ENCODE results near the gene C2CD4C. TPM values are rescaled to one million over a fixed set of nuclear protein-coding genes. Genes with fewer than 3 reads are reported as not detected.

C2CD4C gene
- polyA plus RNA-seq, 1 donor from 2014 or later = 21.4 TPM

- H3F3A ChIP-seq (ENCODE audit: insufficient read depth, low read length, poor library complexity, severe bottlenecking) = no peaks in the 10 kb centered on the region
- H3K36me3 ChIP-seq (ENCODE audit: insufficient read depth, low read length) = no peaks in the 10 kb centered on the region
- H3K9me3 ChIP-seq (ENCODE audit: low read length) = no peaks in the 10 kb centered on the region
- no peaks in the 10 kb centered on the region for H3K27me3 ChIP-seq (ENCODE audit: insufficient read depth, low read depth, low read length)
- no peak overlapping the region for H3K4me3 ChIP-seq (ENCODE audit: low read length)
- H3K9me2 ChIP-seq (ENCODE audit: insufficient read depth, low read length) = no peaks in the 10 kb centered on the region
- no peak overlapping the region for H2AFZ ChIP-seq (ENCODE audit: low read depth, low read length)
- no peak overlapping the region for H3K9ac ChIP-seq (ENCODE audit: low read length)
- H3K27ac ChIP-seq (ENCODE audit: low read length) = no peak overlapping the region
- H3K4me2 ChIP-seq (ENCODE audit: low read length) = no peak overlapping the region
- H3K79me2 ChIP-seq (replicated peaks; ENCODE audit: insufficient read depth, low read length) = no peaks in the 10 kb centered on the region
- no peak for TF ChIP-seq EZH2 (IDR thresholded peaks at IDR 0.05; ENCODE audit: borderline replicate concordance, insufficient read depth, low read length, poor library complexity, severe bottlenecking)
- TF ChIP-seq REST (IDR thresholded peaks at IDR 0.05; ENCODE audit: borderline replicate concordance) = no peak
- TF ChIP-seq CTCF (IDR thresholded peaks at IDR 0.05; ENCODE audit: poor library complexity, severe bottlenecking) = no peak
- no peak for TF ChIP-seq MXI1 (conservative IDR thresholded peaks at IDR 0.05; ENCODE audit: poor library complexity, severe bottlenecking)
- no peak for TF ChIP-seq SMC3 (conservative IDR thresholded peaks at IDR 0.05; ENCODE audit: poor library complexity)
- TF ChIP-seq EP300 (conservative IDR thresholded peaks at IDR 0.05; ENCODE audit: poor library complexity, severe bottlenecking) = no peak
- no peak for TF ChIP-seq RAD21 (conservative IDR thresholded peaks at IDR 0.05)
- TF ChIP-seq TAF1 (IDR thresholded peaks at IDR 0.05; ENCODE audit: low read depth) = no peak
- TF ChIP-seq POLR2AphosphoS5 (IDR thresholded peaks at IDR 0.05) = no peak
- H4K20me1 ChIP-seq (ENCODE audit: insufficient read depth) = no peaks in the 10 kb centered on the region
Observed at GRCh38 chr19:366951-367350, 42.0 kb downstream of the C2CD4C start.

- H3K27ac ChIP-seq (ENCODE audit: low read length) = no peak overlapping the region
- TF ChIP-seq POLR2AphosphoS5 (IDR thresholded peaks at IDR 0.05) = no peak
- no peak for TF ChIP-seq EP300 (conservative IDR thresholded peaks at IDR 0.05; ENCODE audit: poor library complexity, severe bottlenecking)
- TF ChIP-seq SMC3 (conservative IDR thresholded peaks at IDR 0.05; ENCODE audit: poor library complexity) = no peak
- TF ChIP-seq EZH2 (IDR thresholded peaks at IDR 0.05; ENCODE audit: borderline replicate concordance, insufficient read depth, low read length, poor library complexity, severe bottlenecking) = no peak
- no peak for TF ChIP-seq CTCF (IDR thresholded peaks at IDR 0.05; ENCODE audit: poor library complexity, severe bottlenecking)
- no peak for TF ChIP-seq MXI1 (conservative IDR thresholded peaks at IDR 0.05; ENCODE audit: poor library complexity, severe bottlenecking)
- no peak for TF ChIP-seq TAF1 (IDR thresholded peaks at IDR 0.05; ENCODE audit: low read depth)
- TF ChIP-seq RAD21 (conservative IDR thresholded peaks at IDR 0.05) = no peak
- no peak for TF ChIP-seq REST (IDR thresholded peaks at IDR 0.05; ENCODE audit: borderline replicate concordance)
- no peaks in the 10 kb centered on the region for H3K27me3 ChIP-seq (ENCODE audit: insufficient read depth, low read depth, low read length)
- no peaks in the 10 kb centered on the region for H4K20me1 ChIP-seq (ENCODE audit: insufficient read depth)
- H3F3A ChIP-seq (ENCODE audit: insufficient read depth, low read length, poor library complexity, severe bottlenecking) = no peaks in the 10 kb centered on the region
- H3K9ac ChIP-seq (ENCODE audit: low read length) = no peak overlapping the region
- no peak overlapping the region for H2AFZ ChIP-seq (ENCODE audit: low read depth, low read length)
- no peak overlapping the region for H3K4me2 ChIP-seq (ENCODE audit: low read length)
- no peaks in the 10 kb centered on the region for H3K36me3 ChIP-seq (ENCODE audit: insufficient read depth, low read length)
- H3K4me3 ChIP-seq (ENCODE audit: low read length) = no peak overlapping the region
- no peaks in the 10 kb centered on the region for H3K9me3 ChIP-seq (ENCODE audit: low read length)
- H3K79me2 ChIP-seq (replicated peaks; ENCODE audit: insufficient read depth, low read length) = no peaks in the 10 kb centered on the region
- no peaks in the 10 kb centered on the region for H3K9me2 ChIP-seq (ENCODE audit: insufficient read depth, low read length)
Observed at GRCh38 chr19:366205-366783, 42.7 kb downstream of the C2CD4C start.

Data from neural cell (in vitro differentiated cells).